Ureter (tissue), 1 donor: ENCODE measurements around the gene PIGV. TPM values are rescaled to one million over a fixed set of nuclear protein-coding genes. Genes with fewer than 3 reads are reported as not detected.
"Not testable (repeated sequence)": the region's sequence is repeated elsewhere in the genome, so short reads cannot be mapped to it uniquely, and the experiment has no call there.

ENCODE experiments used
- DNase-seq: peaks from one replicate; pipeline ENCODE4 v3.0.0-alpha.2; 2020; ENCODE audit warnings: low spot score
- total RNA-seq: library from RNA; stranded (reverse); gene quantifications from one replicate; pipeline ENCODE4 v1.2.4, GENCODE V29; 2023
- donor health status: DM: yes; HTN: yes; CAD: no.

PIGV gene
- total RNA-seq, 1 donor from 2014 or later: 17.0 TPM

DNA sequence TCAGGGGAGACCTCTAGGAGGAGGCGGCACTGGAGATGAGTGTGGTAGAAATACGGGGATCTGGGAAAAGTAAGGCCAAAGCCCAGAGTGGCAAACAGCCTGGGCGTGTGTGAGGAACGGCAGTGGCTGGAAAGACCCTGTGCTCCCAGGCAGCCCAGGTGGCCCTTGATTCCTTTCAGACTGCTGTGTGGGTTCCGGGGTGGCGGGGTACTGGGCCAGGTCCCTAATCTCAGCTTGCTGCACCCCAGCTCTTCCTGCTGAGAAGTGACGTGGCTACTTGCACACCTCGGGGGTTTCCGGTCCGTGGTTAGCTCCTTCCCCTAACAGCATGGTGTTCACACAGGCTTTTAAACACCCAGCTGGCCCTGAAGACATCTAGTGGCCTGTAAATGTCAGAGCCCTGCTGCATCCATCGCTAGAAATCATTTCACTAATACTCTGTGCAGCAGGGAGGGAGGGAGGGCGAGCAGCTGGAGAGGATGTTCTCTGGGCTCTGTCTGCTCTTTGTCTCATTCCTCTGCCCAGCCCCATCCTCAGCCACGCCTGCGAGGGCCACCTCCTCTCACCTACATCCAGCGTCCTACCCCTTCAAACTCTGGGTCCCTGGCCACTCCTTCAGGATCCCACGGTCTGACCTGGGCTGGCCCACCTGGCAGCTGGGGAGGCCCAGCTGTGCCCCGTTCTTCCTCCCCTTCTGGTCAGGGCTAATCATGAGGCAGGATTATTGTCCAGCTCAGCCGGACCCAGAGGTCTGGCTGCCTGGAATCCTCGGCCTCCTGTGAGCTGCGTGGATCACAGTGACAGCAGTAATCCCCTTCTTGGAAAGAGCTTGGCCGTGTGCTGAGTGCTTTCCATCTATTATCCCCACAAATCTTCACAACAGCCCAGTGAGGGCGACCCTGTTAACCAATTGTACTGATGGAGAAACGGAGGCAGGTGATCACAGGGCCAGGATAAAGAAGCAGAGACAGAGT, 46.0 kb downstream of the PIGV start:
- DNase-seq: peak; percentile 56

GRCh38 chr1:26837665-26838064, 49.9 kb downstream of the PIGV start:
- DNase-seq: not testable (repeated sequence)

DNA sequence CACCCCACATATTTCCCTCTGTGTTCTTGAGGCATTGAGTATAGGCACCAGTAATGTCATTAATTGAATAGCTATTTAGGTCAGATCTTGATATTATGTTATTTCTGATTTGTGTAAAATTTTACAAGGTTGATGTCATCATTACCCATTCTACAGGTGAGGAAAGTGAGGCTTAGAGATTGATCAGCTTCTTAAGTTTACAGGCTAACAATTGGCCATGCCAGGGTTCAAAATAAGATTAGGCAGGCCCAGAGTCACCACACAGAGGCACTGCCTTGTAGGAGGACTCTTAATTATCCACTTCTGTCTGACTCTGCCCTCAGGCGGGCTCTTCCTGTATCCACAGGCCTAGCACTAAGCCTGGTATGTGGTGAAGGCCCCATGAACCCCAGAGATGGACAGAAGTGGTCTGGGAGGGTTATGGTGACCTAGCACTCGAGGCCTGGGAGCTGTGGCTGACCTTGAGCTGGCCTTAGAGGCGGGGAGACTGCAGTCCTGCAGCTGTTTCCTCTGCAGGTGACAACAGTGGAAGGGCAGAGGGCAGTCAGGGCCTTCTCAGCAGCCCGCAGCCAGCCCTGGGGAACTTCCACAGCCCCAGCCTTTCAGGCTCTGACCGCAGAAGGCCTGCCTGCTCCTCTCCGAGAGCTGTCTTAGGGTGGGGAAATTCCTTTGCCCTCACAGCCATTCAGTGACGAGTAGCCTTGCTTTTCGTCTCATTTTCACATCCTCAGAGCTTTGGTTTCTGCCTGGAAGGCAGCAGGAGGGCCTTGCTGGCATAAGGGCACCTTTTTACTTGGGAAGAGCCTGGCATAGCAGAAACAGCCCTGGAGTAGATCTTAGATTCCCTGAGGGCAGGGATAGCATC, 51.0 kb downstream of the PIGV start:
- DNase-seq: no peak

- DNase-seq: no peak
These were observed 51.6 kb downstream of the PIGV start for GRCh38 chr1:26839339-26839722.

DNA sequence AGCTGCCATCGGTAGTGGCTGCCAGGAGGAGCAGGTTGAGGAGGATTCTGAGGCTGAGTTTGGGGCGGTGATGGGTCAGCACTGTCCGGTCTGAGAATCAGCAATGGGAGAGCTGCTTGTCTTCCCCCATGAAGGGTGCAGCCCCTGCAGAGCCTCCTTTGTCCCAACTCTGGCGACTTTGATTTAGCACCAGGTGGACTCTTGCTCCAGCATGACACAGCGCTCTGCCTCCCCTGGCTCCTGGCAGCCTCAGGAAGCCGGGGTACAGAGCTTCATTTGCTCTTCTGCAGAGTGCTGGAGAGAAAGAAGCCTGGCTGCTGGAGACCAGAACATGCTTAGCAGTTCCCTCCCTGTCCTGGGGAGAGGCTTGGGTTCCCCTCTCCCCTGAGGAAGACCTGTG, 52.0 kb downstream of the PIGV start:
- DNase-seq: no peak

DNA sequence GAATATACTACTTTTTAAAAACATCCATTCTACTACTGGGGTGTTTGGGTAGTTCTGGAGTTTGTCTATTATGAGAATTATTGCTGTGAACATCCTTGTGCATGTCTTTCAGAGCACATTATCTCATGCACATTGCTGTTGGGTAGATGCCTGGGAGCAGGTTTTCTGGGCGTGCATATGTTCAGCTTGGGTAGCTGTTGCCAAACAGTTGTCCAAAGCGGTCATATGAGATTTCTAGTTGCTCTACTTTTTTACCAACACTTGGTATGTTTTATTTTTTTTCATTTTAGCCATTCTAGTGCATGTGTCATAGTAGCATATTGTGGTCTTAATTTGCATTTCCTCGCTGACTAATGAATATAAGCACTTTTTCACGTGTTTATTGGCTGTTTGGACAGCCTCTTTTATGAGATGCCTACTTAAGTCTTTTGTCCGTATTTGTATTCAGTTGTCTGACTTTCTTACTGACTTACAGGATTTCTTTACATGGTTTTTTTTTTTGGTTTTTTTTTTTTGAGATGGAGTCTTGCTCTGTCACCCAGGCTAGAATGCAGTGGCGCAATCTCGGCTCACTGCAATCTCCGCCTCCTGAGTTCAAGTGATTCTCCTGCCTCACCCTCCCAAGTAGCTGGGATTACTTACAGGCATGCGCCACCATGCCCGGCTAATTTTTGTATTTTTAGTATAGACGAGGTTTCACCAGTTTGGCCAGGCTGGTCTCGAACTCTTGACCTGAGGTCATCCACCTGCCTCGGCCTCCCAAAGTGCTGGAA, 56.9 kb downstream of the PIGV start:
- DNase-seq: no peak

DNA sequence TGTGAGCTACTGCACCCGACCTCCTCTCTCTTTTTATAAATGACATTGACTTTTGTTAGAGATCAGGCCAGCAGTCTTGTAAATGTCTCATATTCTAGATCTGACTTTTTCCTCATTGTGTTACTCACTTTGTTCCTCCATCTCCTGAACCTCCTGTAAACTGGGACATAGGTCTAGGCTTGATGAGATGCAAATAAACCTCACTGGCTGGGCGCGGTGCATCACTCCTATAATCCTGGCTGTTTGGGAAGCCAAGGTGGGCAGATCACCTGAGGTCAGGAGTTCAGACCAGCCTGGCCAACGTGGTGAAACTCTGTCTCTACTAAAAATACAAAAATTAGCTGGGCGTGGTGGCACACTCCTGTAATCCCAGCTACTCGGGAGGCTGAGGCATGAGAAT, 60.1 kb downstream of the PIGV start:
- DNase-seq: not testable (repeated sequence)

Other genes with a start within 250 kb of the PIGV start
- 119 TPM for gene ARID1A, start 91.9 kb upstream of the PIGV start, total RNA-seq
- 21.0 TPM for gene ZDHHC18, start 38.7 kb downstream of the PIGV start, total RNA-seq
- gene SFN, start 75.2 kb downstream of the PIGV start, total RNA-seq: 93.7 TPM
- gene GPN2, start 102.3 kb downstream of the PIGV start, total RNA-seq: 47.3 TPM
- gene GPATCH3, start 112.5 kb downstream of the PIGV start, total RNA-seq: 9.0 TPM
- gene NR0B2, start 126.0 kb downstream of the PIGV start, total RNA-seq: not detected
- gene NUDC, start 133.8 kb downstream of the PIGV start, total RNA-seq: 56.1 TPM
- 15.7 TPM for gene KDF1, start 172.5 kb downstream of the PIGV start, total RNA-seq
- gene TRNP1, start 205.7 kb downstream of the PIGV start, total RNA-seq: 46.6 TPM
- 10.2 TPM for gene TENT5B, start 224.9 kb downstream of the PIGV start, total RNA-seq